Adrenal gland (tissue), 5 donors: Measurements from ENCODE around the gene RABGAP1.

Source experiments
- POLR2A ChIP-seq, 2 donors: fragments of 450-650 bp; IDR thresholded peaks; one replicate each; pipeline ENCODE4 v1.6.1; 2017; ENCODE audit warnings: antibody characterized with exemption in 2 of 2, mild to moderate bottlenecking in 2 of 2, moderate library complexity in 1 of 2
- TF ChIP-seq, protein P1 (sequence below), 6 experiments: fragments of 450-650 bp in 4 of 6; fragments of 200-600 bp in 2 of 6; sonication (generic) in 1 of 6; IDR thresholded peaks; 1 replicate in 5 of 6; 2 replicates in 1 of 6; pipeline versions ENCODE4 v1.5.1 to v1.8.0; 2016 to 2021; ENCODE audit warnings: antibody characterized with exemption in 6 of 6, mild to moderate bottlenecking in 2 of 6, moderate library complexity in 1 of 6
- donor health status: DM: no; HTN: no; CAD: no.

DNA sequence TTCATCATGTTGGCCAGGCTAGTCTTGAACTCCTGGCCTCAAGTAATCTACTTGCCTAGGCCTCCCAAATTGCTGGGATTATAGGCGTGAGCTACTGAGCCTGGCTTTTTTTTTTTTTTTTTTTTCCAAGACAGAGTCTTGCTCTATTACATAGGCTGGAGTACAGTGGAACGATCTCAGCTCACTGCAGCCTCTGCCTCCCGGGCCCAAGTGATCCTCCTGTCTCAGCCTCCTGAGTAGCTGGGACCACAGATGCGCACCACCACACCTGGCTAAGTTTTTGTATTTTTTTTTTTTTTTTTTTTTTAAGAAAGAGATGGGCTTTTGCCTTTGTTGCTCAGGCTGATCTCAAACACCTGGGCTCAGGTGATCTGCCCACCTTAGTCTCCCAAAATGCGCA is 66.4 kb downstream of the RABGAP1 start:
- TF ChIP-seq, protein P1, sequence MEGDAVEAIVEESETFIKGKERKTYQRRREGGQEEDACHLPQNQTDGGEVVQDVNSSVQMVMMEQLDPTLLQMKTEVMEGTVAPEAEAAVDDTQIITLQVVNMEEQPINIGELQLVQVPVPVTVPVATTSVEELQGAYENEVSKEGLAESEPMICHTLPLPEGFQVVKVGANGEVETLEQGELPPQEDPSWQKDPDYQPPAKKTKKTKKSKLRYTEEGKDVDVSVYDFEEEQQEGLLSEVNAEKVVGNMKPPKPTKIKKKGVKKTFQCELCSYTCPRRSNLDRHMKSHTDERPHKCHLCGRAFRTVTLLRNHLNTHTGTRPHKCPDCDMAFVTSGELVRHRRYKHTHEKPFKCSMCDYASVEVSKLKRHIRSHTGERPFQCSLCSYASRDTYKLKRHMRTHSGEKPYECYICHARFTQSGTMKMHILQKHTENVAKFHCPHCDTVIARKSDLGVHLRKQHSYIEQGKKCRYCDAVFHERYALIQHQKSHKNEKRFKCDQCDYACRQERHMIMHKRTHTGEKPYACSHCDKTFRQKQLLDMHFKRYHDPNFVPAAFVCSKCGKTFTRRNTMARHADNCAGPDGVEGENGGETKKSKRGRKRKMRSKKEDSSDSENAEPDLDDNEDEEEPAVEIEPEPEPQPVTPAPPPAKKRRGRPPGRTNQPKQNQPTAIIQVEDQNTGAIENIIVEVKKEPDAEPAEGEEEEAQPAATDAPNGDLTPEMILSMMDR (IDR thresholded peaks at IDR 0.05), result no peak
- TF ChIP-seq POLR2A (IDR thresholded peaks at IDR 0.05), result no peak
